Cardiac muscle cell (in vitro differentiated cells and primary cell): ENCODE measurements around the gene LOXL4. TPM values are rescaled to one million over a fixed set of nuclear protein-coding genes. Genes with fewer than 3 reads are reported as not detected.
A peak's percentile ranks its signal among the peaks of the same experiment; 100 is the strongest.

ENCODE experiments used
- DNase-seq, 2 donors: peaks; one replicate each; pipeline versions ENCODE4 v3.0.0 to v3.0.0-alpha.2; 2010 to 2017; ENCODE audit warnings: low read depth in 1 of 2, low spot score in 1 of 2
- H3K27ac ChIP-seq: fragments of 200-600 bp; sonication (generic); 2 replicates; pipeline ENCODE4 v1.5.1; 2016
- H3K27me3 ChIP-seq: fragments of 200-600 bp; sonication (generic); 2 replicates; pipeline ENCODE4 v1.6.0; 2016; ENCODE audit warnings: control low read depth
- H3K36me3 ChIP-seq: fragments of 200-600 bp; sonication (generic); 2 replicates; pipeline ENCODE4 v1.5.1; 2016; ENCODE audit warnings: control low read depth
- H3K4me1 ChIP-seq: fragments of 200-600 bp; sonication (generic); 2 replicates; pipeline ENCODE4 v1.8.1; 2017; ENCODE audit warnings: low read depth, mild to moderate bottlenecking, mixed run types
- H3K4me3 ChIP-seq: fragments of 200-600 bp; sonication (generic); 2 replicates; pipeline ENCODE4 v1.5.1; 2016; ENCODE audit warnings: mild to moderate bottlenecking
- H3K9me3 ChIP-seq: fragments of 200-600 bp; sonication (generic); 2 replicates; pipeline ENCODE4 v1.5.1; 2017; ENCODE audit warnings: low read depth, mild to moderate bottlenecking, control low read depth
- polyA plus RNA-seq: library from polyadenylated mRNA; unstranded; fragments of >200 nt; fragmentation: Nextera tagmentation; extraction: Ambion mirVana; gene quantifications from 2 replicates; pipeline ENCODE4 v1.2.1, GENCODE V29; 2016
- total RNA-seq: library from RNA; depleted of rRNA; stranded (reverse); fragments of >200 nt; gene quantifications from 2 replicates; pipeline ENCODE4 v1.2.3, GENCODE V29; 2016
- TF ChIP-seq, protein P1 (sequence below): IDR thresholded peaks from 2 replicates; pipeline ENCODE4 v1.5.1; 2012; ENCODE audit warnings: low read depth, mild to moderate bottlenecking, low read length

Gene LOXL4
- total and polyA plus RNA-seq, 2 experiments from 2014 or later: 3.1 to 10.9 TPM

DNA sequence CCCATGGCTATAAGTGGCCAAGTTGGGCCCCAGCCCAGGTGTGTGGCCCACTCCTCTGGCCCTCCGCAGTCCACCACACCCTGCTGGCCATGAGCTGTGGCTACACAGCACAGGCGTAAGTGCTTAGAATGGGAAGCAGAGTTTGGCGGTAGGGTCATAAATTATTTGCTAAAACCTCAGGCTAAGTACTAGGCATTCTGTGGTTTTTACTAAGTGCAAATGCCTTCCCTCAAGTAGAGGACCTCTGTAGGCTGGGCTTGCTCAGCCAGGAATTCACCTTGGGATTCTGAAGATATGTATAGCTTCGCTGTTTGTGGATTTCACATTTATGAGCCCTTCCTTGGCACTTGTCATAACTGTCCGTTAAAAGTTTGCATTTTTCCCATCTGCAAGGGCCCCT is 44.8 kb upstream of the LOXL4 start:
- no peaks in the 10 kb centered on the region for H3K9me3 ChIP-seq
- no peak for DNase-seq

DNA sequence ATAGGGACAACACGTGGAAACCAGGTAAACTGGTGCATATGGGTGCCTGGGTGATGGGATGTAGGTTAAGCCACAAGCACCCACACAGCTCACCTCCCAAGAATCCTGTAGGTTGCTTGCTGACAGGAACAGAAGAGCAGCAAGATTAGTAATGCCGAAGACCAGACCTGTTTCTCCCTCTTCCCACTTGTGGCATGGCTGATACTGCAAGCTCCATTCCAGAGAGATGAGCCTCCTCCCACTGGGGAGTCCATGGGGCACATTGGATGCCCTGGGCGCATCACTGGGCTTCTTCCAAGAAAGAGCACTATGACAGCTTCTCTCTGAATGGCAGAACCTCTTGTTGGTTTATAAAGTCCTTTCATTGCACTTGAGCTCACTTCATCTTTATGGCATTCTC is 44.4 kb upstream of the LOXL4 start:
- TF ChIP-seq, protein P1, sequence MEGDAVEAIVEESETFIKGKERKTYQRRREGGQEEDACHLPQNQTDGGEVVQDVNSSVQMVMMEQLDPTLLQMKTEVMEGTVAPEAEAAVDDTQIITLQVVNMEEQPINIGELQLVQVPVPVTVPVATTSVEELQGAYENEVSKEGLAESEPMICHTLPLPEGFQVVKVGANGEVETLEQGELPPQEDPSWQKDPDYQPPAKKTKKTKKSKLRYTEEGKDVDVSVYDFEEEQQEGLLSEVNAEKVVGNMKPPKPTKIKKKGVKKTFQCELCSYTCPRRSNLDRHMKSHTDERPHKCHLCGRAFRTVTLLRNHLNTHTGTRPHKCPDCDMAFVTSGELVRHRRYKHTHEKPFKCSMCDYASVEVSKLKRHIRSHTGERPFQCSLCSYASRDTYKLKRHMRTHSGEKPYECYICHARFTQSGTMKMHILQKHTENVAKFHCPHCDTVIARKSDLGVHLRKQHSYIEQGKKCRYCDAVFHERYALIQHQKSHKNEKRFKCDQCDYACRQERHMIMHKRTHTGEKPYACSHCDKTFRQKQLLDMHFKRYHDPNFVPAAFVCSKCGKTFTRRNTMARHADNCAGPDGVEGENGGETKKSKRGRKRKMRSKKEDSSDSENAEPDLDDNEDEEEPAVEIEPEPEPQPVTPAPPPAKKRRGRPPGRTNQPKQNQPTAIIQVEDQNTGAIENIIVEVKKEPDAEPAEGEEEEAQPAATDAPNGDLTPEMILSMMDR: no peak
- no peaks in the 10 kb centered on the region for H3K9me3 ChIP-seq
- no peak overlapping the region for H3K4me3 ChIP-seq
- H3K27me3 ChIP-seq: no peaks in the 10 kb centered on the region
- DNase-seq: no peak
- H3K36me3 ChIP-seq: no peaks in the 10 kb centered on the region
- no peak overlapping the region for H3K27ac ChIP-seq
- H3K4me1 ChIP-seq: peaks cover 24% of the 10 kb centered on the region

More for the DNA sequence above, 44.8 kb upstream of the LOXL4 start:
- Histone ChIP-seq H3K4me1 (peaks cover 24% of the 10 kb centered on the region), H3K4me3 (no peak overlapping the region), H3K27ac (no peak overlapping the region), H3K27me3 (no peaks in the 10 kb centered on the region), H3K36me3 (no peaks in the 10 kb centered on the region)
- TF ChIP-seq, protein P1: no peak

DNA sequence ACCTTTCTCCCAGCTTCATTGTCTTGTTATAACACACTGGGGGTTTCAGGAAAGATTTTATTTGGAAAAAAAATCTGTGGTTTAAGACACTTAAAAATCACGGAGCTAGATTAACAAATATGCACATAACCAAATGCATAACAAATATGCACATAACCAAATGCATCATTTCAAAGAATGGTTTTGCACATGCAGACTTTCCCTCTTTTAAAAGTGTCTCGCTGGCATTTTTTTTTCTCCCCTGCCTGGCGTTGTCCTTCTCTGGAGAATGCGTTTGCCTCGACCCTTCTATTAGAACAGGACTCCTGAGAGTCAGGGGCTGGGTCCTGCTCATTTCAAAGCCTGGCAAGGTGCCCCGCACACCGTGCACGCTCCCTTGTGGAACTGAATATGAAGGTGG is 42.7 kb upstream of the LOXL4 start:
- Histone ChIP-seq H3K4me1 (peaks cover 16% of the 10 kb centered on the region), H3K27me3 (no peaks in the 10 kb centered on the region), H3K27ac (no peak overlapping the region), H3K4me3 (no peak overlapping the region), H3K9me3 (no peaks in the 10 kb centered on the region), H3K36me3 (no peaks in the 10 kb centered on the region)
- TF ChIP-seq, protein P1: no peak
- no peak for DNase-seq

DNA sequence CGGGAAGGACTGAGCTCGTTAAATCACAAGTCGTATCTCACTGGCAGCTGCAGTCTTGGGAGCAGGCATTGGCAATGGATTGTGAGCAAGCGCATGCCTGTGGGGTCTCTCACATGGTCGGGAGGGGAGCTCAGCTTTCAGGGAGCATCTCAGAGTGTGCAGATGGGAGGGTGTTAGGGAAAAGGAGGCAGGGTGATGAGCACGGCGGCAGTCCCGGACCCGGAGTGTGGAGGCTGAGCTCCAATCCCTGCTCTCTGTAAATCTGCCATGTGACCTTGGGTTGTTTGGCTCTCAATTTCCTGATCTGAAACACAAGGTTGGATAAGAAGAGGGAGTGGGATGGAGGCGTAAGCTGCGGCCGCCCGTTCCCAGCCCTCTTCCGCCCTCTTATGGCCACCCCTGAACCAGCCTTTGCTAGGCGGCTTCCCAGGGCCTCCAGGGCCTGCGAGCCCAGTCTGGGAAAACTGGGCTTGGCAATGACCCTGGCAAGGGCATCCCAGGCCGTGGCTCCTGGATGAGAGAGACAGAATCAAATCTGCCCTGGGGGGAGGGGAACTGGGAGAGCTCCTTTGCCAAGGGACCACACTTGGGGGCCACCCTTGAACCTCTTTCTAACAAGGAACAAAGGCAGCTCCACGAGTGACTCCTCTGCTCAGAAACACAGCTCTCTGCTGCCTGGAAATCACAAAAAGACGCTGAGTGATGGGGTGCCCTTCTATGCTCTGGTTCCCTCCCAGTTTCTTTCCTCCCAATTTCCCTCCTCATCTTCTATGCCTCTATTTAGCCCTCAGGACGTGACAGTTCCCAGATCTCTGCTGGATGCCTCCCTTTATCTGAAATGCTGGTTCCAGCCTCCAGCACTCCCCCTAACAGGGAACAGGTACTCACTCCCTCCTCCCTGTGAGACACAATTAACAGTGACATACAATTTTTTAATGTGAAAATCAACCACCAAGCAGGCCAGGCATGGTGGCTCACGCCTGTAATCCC is 41.7 kb upstream of the LOXL4 start:
- H3K4me1 ChIP-seq: peaks cover 16% of the 10 kb centered on the region
- H3K27me3 ChIP-seq: no peaks in the 10 kb centered on the region
- H3K9me3 ChIP-seq: no peaks in the 10 kb centered on the region
- no peak overlapping the region for H3K4me3 ChIP-seq
- H3K27ac ChIP-seq: no peak overlapping the region
- TF ChIP-seq, protein P1: peak; percentile 70
- no peaks in the 10 kb centered on the region for H3K36me3 ChIP-seq
- DNase-seq: peak; percentile 83 to 88

DNA sequence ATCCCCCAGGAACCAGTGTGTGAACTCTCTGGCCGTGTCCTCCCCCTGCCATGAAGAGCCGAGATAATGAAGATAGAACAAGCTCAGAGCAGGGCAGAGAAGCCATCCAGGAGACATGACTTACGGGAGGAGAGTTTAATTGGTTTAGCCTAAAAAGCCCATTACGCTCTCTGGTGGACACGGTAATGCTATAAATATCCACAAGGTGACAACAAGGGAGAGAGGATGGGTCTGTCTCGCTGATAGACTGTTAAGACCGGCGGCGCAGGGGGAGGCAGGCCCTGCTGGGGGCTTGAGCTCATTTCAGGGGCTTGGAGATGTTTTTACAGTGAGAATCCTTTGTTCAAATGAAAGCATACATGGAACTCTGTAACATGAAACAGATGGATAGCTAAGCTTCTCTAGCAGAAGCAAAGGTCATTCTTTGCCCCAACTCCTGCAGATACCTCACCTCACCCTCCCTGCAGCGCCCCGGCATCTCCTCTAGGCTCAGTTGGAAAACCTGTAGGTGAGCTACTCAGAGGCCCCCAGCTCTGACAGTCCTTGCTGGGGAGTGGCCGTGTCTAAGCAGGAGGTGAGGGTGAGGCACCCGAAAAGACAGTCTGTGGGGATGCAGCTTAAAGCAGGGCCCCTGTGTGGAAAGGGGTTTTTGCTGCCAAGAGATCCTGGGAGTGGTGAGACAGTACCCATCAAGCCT is 40.8 kb upstream of the LOXL4 start:
- H3K36me3 ChIP-seq: no peaks in the 10 kb centered on the region
- no peaks in the 10 kb centered on the region for H3K9me3 ChIP-seq
- no peak overlapping the region for H3K4me3 ChIP-seq
- H3K4me1 ChIP-seq: peaks cover 16% of the 10 kb centered on the region
- DNase-seq: no peak
- TF ChIP-seq, protein P1: no peak
- H3K27ac ChIP-seq: no peak overlapping the region
- H3K27me3 ChIP-seq: no peaks in the 10 kb centered on the region
